ENCODE measurements around the gene MYO18B.
"Not testable (repeated sequence)": the region's sequence is repeated elsewhere in the genome, so short reads cannot be mapped to it uniquely, and the experiment has no call there.

MYO18B gene

DNA sequence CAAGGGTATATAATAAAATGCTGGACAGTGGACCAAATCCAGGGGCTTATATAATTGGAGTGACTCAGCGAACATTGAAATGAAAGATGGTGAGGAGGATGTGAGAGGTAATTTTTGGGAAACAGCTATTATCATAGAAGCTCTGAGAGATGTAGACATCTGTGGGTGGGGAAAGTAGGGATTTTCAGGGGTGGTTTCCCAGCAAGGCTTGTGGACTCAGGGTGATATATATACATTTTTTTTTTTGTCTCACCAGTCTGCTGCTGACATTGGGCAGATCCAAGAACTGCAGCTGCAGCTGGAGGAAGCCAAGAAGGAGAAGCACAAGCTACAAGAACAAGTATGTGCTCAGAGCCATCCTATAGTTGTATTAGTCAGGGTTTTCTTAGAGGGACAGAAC is 208.1 kb downstream of the MYO18B start:
- DNase-seq (ENCODE audit: low spot score), result no peak

- no peak for DNase-seq (ENCODE audit: low spot score)
Observed at GRCh38 chr22:25953276-25953675, 211.3 kb downstream of the MYO18B start.

DNA sequence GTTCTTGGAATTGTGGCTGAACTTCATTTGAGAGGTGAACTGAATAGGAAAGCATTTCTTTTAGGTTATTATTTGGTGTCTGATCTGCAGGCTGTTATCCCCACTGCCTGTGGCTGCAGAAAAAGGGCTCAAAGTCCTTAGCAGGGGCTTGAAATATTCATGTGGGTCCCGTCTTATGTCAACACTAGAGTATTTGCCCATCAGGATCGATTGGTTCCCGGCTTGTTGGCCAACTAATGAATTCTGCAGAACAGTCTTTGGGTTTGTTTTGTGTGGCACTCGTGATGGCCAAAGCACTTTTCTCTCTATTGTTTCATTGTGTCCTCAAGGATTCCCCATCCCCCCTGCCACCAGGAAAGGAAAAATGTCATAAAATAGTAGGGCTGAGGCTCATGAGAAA is 211.9 kb downstream of the MYO18B start:
- DNase-seq (ENCODE audit: low spot score), result no peak

GRCh38 chr22:25955323-25955722 is 213.3 kb downstream of the MYO18B start:
- no peak for DNase-seq (ENCODE audit: low spot score)

- DNase-seq (ENCODE audit: low spot score), result no peak
Observed at GRCh38 chr22:25956801-25957200, 214.8 kb downstream of the MYO18B start.

DNA sequence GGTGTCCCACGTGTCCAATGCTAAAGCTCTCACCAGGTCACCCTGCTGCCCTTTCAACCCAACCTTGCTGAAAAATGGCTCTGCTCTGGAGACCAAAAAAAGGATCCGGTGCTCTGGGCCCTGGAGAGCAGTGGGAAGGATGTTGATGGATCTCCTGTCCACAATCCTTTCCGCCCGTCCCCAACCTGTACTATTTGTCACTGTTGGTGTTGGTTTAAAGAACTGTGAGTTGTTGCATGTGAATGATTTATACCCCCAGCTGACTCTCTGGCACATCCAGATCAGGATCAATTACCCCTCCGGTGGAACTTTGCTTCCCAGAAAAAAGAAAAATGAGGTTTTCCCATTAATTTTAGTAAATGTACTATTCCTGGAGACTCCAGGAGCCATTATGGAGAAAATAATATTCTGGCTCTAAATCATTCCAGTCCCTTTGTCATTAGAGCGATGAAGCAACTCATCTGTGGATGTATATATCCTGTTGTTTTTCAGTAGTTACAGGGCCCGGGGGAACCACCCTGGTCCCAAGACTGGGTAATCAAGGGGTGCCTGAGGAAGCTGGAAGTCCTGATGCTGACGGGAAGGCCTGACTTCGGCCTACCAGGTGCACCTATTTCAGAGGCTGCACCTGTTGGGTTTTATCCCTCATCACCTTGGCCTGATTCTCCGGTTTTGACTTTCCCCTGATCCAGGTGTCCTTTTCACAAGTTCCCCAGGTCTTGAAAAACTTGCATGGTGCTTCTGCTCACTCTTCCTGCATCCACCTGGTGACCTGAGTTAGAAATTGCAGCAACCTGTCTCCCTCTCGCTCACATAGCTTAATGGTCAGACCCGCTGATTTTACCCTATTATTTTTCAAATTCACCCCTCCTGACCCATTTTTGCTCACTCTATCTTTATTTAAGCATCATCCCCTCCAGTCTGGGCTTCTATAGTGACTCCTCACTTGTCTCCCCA is 218.1 kb downstream of the MYO18B start:
- no peak for DNase-seq (ENCODE audit: low spot score)

- no peak for DNase-seq (ENCODE audit: low spot score)
Observed at GRCh38 chr22:25961699-25962098, 219.7 kb downstream of the MYO18B start.

- DNase-seq (ENCODE audit: low spot score), result no peak
Observed at GRCh38 chr22:25962711-25963110, 220.7 kb downstream of the MYO18B start.

DNA sequence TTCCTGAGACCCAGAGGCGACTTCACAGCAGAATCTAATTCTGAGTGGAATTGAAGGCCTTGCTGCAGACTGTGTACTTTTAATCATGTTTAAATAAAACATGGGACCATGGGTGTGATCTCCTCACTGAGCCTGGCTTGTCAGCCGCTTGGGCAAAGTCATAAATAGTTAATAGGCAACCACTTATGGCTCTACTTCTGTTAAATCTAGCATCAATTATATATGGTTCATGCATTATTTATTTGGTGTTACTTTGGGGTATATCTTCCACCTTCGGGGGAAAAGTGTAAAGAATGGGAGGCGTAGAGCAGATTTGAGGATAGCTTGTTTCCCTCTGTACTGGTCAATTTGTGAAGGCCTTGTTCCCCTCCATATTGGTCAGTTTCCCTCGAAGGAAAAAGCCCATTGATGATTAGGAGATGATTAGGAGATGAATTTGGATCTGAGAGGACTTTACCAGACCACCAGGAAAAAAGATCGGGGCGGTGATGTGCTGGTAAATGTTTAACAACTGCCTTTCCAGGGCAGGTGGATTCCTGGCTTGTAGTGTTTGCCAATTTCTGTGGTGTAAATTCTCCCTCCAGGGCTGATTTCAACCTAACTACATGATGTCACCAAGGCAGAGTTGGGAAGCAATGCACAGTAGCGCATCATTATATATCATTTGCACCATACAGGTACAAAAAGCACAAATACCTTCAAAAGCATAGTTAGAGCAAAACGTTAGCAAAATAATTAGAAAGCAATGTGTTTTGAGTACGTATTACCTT is 223.2 kb downstream of the MYO18B start:
- no peak for DNase-seq (ENCODE audit: low spot score)

DNA sequence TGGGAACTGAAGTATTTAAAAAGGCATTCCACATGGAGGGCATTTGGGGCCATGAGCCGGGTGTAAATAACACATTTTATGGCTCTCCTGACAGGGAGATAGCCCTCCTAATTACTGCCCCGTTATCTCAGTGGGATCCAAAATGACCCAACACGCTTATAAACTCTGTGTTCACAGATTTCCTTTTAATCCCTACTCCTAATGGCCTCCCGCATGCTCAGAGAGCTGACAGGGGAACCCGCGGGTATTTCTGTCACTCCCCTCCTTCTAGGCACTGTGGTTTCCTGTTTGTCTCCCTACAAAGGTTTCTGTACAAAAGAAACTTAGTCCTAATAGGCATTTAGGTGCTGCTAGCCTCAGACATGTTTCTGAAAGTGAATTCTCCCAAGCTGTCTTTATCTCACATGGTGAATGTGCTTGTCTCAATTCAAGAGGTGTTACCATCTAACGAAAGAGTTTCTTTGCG is 224.5 kb downstream of the MYO18B start:
- no peak for DNase-seq (ENCODE audit: low spot score)

- DNase-seq (ENCODE audit: low spot score), result no peak
Observed at GRCh38 chr22:25969286-25969685, 227.3 kb downstream of the MYO18B start.

DNA sequence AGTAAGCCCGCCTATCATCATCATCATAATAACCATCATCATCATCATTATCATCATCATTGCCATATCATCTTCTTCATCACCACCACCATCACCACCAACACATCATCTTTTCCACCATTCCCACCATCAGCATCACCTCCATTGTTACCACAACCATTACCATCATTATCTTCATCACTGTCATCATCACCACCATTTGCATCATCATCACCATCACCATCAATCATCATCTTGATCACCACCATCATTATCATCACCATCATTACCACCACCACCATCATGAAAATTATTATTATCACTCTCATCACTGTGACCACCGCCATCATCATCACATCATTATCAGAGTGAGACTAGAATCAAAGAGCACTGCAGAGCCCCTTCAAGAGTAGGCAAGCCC is 227.9 kb downstream of the MYO18B start:
- no peak for DNase-seq (ENCODE audit: low spot score)

DNA sequence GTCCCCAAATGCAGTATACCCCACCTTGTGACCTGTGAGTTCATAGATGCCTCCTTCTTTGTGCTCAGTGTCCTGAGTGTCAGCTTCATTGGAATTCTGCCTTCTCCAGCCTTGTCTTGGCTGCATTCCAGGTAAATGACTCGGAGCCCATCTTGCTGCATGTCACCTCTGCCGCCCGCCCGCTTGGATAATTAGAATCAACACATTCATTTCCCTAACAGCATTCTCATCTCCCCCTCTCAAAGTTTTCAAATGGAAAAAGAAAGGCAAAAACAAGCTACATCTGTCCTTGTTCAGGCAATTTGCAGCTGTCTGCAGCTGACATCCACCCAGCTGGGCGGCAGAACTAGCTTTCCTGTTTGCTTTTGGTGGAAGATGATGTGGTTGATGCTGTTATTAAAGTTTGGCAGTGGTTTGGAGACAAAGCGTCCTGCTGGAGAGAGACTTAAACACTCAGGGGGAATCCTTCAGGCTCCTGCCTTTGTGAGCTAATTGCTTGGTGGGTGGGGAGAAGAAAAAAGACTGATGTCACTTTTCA is 228.5 kb downstream of the MYO18B start:
- no peak for DNase-seq (ENCODE audit: low spot score)

GRCh38 chr22:25970999-25971811 is 229.2 kb downstream of the MYO18B start:
- no peak for DNase-seq (ENCODE audit: low spot score)

DNA sequence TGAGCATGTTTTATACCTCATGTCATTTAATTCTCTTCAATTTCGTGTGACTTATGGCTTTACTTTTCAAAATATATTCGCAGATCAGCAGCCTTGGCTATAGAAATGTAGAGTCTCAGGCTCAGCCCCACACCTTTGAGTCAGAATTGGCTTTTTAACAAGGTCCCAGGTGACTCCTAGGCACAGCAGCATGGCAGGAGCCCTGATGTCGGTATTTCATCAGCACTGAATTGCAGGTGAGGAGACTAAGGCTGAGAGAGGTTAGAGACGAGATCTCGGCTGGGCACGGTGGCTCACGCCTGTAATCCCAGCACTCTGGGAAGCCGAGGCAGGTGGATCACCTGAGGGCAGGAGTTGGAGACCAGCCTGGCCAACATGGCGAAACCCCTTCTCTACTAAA is 230.4 kb downstream of the MYO18B start:
- no peak for DNase-seq (ENCODE audit: low spot score)

- no peak for DNase-seq (ENCODE audit: low spot score)
Observed at GRCh38 chr22:25976356-25976755, 234.4 kb downstream of the MYO18B start.

DNA sequence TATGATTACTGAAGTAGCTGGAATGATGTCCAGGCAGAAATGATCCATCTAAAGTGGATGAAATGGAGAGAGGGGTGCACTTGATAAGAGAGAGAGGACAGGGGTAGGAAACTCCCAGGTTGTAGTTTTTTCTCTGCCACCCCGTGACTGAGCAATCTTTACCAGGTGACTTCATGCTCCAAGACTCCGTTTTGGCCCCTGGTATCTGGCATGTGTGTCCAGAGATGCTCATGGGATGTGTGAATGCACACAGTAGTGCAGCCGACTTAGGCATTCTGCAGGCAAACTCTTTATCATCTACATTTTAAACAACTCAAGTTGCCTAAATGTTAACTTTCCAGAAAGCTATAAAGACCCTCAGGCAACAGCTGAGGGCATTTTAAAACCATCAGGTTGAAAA is 238.0 kb downstream of the MYO18B start:
- DNase-seq (ENCODE audit: low spot score), result no peak

- DNase-seq (ENCODE audit: low spot score), result not testable (repeated sequence)
Observed at GRCh38 chr22:25984911-25985310, 242.9 kb downstream of the MYO18B start.

- no peak for DNase-seq (ENCODE audit: low spot score)
Observed at GRCh38 chr22:25987948-25988347, 246.0 kb downstream of the MYO18B start.

DNA sequence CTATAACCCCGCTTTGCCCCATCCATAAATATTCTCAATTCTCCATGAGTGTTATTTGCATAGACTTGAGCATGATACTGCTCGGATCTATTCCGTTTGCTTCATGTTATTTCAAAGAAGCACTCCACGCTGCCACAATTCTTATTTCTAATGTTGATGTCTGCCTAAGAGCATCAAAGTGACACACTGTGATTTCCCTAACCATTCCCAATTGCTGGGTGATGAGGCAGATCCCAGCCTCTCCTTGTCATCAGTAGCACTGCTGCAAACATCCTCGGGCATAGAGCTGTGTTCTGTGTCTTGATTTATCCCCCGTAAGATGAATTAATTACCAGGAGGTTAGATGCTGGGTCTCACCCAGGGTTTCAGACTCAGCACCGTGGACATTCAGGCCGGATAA is 249.0 kb downstream of the MYO18B start:
- DNase-seq (ENCODE audit: low spot score), result no peak

DNA sequence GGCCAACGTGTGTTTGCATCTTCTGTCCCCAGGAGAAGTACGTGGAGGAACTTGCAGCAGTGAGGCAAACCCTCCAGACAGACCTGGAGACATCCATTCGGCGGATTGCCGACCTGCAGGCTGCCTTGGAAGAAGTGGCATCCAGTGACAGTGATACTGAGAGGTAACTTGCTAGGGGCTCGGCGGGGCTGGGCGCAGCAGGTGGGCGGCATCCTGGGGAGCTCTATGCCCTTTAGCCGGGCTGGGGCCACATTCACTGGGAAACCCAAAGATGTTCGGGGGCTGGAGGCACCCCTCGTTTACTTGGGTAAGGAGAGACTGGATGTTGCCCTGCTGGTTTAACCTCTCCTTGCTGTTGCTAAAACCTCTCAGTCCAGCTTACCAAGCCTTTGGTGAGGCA is 250.3 kb downstream of the MYO18B start:
- DNase-seq (ENCODE audit: low spot score), result no peak

GRCh38 chr22:25996669-25997068 is 254.7 kb downstream of the MYO18B start:
- DNase-seq (ENCODE audit: low spot score), result no peak

Data from hepatic stellate cell (primary cell).